ENCODE data around the gene GNRHR. TPM values are rescaled to one million over a fixed set of nuclear protein-coding genes. Genes with fewer than 3 reads are reported as not detected.

The GNRHR gene
- total RNA-seq, 4 donors from 2014 or later, result not detected

DNA sequence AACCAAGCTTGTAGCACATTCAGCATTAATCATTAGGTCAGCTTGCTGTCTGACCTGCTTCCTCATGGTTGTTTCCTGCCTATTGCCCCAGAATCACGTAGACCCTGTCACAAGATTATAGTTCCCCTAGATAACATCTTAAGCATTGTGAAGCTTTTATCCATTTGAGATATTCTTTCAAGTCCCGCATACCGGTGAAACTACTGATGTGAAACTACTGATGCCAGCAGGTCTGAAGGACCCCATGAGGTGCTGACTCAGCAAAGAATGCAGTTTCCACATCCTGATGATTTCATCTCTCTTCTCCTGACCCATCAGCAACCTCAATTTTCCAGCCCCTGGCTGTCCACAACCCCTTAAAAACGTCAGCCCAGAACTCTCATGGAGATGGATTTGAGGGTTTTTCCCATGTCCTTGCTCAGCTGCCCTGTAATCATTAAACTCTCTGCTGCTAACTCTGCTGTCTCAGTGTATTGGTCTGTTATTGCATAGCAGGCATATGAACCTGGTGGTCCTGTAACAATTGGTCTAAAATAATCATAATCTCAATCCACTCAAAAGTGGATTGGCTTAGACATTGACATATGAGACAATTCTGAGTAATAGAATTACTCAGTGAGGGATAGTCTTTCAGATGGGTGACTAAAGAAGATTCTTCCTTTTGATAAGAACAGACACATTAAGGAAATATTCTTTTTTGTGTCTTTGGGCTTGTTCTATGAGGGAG lies 26.9 kb downstream of the GNRHR start:
- H3K27me3 ChIP-seq, result no peaks in the 10 kb centered on the region
- TF ChIP-seq POLR2A (IDR thresholded peaks at IDR 0.05), result no peak
- TF ChIP-seq, protein P1, sequence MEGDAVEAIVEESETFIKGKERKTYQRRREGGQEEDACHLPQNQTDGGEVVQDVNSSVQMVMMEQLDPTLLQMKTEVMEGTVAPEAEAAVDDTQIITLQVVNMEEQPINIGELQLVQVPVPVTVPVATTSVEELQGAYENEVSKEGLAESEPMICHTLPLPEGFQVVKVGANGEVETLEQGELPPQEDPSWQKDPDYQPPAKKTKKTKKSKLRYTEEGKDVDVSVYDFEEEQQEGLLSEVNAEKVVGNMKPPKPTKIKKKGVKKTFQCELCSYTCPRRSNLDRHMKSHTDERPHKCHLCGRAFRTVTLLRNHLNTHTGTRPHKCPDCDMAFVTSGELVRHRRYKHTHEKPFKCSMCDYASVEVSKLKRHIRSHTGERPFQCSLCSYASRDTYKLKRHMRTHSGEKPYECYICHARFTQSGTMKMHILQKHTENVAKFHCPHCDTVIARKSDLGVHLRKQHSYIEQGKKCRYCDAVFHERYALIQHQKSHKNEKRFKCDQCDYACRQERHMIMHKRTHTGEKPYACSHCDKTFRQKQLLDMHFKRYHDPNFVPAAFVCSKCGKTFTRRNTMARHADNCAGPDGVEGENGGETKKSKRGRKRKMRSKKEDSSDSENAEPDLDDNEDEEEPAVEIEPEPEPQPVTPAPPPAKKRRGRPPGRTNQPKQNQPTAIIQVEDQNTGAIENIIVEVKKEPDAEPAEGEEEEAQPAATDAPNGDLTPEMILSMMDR (IDR thresholded peaks at IDR 0.05), result no peak

DNA sequence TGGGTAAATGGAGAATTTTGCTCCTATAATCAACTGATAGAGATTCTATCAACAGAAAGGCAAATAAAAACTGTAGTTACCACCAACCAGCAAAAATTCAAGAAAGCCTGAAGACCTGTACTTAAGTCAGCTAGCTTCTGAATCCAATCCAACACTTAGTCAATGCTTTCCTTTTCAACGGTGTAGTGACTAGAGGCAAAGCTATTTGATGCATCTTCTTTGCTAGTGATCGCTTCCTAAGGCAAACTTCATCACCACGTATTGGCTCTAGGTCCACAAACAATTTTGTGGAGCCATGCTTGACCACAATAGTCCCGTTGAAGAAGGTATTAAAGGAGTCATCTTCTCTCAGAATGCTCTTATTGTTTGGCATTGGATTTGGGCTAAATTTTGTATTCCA lies 28.2 kb downstream of the GNRHR start:
- TF ChIP-seq POLR2A (IDR thresholded peaks at IDR 0.05), result no peak
- TF ChIP-seq, protein P1 (IDR thresholded peaks at IDR 0.05), result no peak
- no peaks in the 10 kb centered on the region for H3K27me3 ChIP-seq
- H3K4me1 ChIP-seq, result no peaks in the 10 kb centered on the region
- peaks cover 0 to 8% (median 0%) of the 10 kb centered on the region in 4 donors for H3K9me3 ChIP-seq
- H3K36me3 ChIP-seq, result no peaks in the 10 kb centered on the region
- H3K27ac ChIP-seq, result no peak overlapping the region
- no peak for DNase-seq
- no peak overlapping the region for H3K4me3 ChIP-seq

More for the DNA sequence above, 26.9 kb downstream of the GNRHR start:
- no peak for DNase-seq
- no peaks in the 10 kb centered on the region for H3K36me3 ChIP-seq
- no peak overlapping the region for H3K27ac ChIP-seq
- H3K4me3 ChIP-seq, result no peak overlapping the region
- peaks cover 0 to 8% (median 0%) of the 10 kb centered on the region in 4 donors for H3K9me3 ChIP-seq
- no peaks in the 10 kb centered on the region for H3K4me1 ChIP-seq

DNA sequence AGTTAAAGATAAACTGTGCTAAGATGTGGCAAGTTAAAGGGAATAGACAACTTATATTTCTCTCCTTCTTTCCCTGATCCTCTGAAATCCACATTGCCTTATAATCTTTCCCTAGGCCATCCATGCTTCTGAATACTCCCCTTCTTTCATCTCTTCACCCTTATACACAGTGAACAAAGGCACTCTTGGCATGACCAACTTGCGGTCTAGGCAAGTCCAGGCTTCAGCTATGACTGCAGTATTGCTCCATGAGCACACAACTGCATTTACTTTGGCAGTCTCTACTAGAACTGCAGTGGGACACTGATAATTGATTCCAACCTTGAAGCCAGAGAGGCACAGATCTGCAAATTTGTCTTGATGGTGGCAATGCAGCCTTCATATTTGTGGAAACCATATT lies 29.1 kb downstream of the GNRHR start:
- no peaks in the 10 kb centered on the region for H3K4me1 ChIP-seq
- no peak for DNase-seq
- H3K9me3 ChIP-seq, result peaks cover 0 to 8% (median 0%) of the 10 kb centered on the region in 4 donors
- H3K27ac ChIP-seq, result no peak overlapping the region
- H3K4me3 ChIP-seq, result no peak overlapping the region
- no peak for TF ChIP-seq POLR2A (IDR thresholded peaks at IDR 0.05)
- TF ChIP-seq, protein P1 (IDR thresholded peaks at IDR 0.05), result no peak
- no peaks in the 10 kb centered on the region for H3K27me3 ChIP-seq
- H3K36me3 ChIP-seq, result no peaks in the 10 kb centered on the region

DNA sequence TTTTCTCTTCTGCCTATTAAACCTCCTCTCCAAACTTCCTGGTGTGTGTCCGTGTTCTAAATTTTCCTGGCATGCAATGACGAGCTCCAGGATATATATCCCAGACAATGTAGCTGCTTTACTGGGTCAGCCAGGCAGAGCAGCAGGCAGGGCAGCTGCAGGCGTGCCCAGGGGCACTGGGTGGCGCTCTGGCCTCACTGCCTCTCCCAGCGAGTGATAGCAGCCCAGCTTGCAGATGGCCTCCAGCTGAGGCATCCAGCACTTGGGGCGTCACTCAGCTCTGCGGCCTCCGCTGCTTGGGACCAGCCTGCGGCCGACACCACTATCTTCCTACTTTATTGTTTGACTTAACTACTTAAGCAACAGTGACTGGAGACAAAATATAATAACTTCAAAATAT lies 30.2 kb downstream of the GNRHR start:
- Histone ChIP-seq H3K27ac (no peak overlapping the region), H3K27me3 (no peaks in the 10 kb centered on the region), H3K4me1 (no peaks in the 10 kb centered on the region), H3K36me3 (no peaks in the 10 kb centered on the region), H3K4me3 (no peak overlapping the region), H3K9me3 (peaks cover 0 to 8% (median 0%) of the 10 kb centered on the region in 4 donors)
- DNase-seq, result no peak
- TF ChIP-seq, protein P1 (IDR thresholded peaks at IDR 0.05), result no peak
- TF ChIP-seq POLR2A (IDR thresholded peaks at IDR 0.05), result no peak

DNA sequence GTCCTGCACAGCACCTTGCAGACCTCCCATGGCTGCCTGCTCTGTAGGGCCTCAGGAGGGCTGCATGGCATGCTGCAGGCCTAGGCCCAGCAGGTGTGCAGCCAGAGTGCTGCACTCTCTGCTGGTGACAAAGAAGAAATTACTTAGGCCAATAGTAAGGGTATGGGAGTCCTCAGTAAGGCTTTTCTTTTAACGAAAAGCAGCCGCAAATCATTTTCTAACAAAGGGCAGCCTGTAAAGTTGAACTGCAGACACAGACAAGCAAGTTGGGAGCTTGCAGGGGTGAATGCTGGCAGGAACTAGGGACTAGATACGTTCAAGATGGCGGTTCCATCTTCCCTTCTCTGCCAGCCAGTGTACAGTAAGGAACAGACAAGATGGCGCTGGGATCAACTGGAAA lies 30.8 kb downstream of the GNRHR start:
- no peak overlapping the region for H3K27ac ChIP-seq
- no peak for DNase-seq
- no peak for TF ChIP-seq POLR2A (IDR thresholded peaks at IDR 0.05)
- TF ChIP-seq, protein P1 (IDR thresholded peaks at IDR 0.05), result no peak
- no peak overlapping the region for H3K4me3 ChIP-seq
- H3K36me3 ChIP-seq, result no peaks in the 10 kb centered on the region
- H3K4me1 ChIP-seq, result no peaks in the 10 kb centered on the region
- H3K27me3 ChIP-seq, result no peaks in the 10 kb centered on the region
- H3K9me3 ChIP-seq, result peaks cover 0 to 8% (median 0%) of the 10 kb centered on the region in 4 donors

Measured in Peyer's patch (tissue), 4 donors.